GM13977 (cell line): ENCODE measurements around the gene YOD1.

Experiments used
- DNase-seq: peaks from one replicate; pipeline ENCODE4 v3.0.0; 2012; ENCODE audit warnings: low spot score
- in situ Hi-C: fragments of 300-500 bp; cut with MboI; formaldehyde crosslinking; loops from one replicate; pipeline ENCODE4 v1.12.0; 2022; ENCODE audit warnings: low sequenced_read_pairs, low pct_unique_long_range_greater_than_20kb, mixed read lengths, inconsistent platforms; ENCODE audit not compliant: unreplicated experiment
- TF ChIP-seq, protein P1 (sequence below): IDR thresholded peaks from 2 replicates; pipeline ENCODE4 v1.5.1; 2012; ENCODE audit warnings: mild to moderate bottlenecking, control low read depth; ENCODE audit not compliant: insufficient read depth; ENCODE audit errors: extremely low read depth, missing control alignments

YOD1 gene

DNA sequence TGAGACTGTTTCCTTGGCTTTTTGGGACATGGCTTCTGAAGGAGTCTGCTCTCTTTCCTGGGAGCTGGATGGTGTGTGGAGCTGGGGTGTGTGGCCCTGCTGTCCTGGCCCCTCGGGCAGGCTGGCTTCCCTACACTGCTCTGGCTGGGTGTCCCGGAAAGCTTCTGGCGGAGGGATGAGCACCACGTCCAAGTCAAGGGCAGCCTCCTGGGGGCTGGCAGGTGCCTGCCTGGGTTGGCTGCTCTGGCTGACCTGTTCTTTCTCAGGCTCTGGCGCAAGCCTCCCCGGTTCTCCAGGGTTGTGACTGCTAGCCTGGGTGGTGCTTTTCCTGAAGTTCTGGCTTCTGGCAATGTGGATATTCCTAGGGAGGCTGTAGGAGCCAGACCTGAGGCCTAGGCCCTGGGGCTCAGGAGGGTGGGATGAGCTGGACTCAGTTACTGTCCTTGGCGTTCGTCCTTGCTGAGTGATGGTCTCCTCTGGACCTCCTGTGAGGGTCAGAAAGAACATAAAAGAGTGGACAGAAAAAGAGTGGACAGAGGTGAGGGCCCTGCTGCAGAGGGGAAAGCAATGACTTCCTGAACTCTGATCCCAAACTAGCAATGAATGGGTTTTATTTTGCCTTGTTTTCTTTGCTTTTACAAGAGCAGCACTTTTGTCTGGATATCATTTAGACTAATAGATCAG lies 27.9 kb downstream of the YOD1 start:
- TF ChIP-seq, protein P1, sequence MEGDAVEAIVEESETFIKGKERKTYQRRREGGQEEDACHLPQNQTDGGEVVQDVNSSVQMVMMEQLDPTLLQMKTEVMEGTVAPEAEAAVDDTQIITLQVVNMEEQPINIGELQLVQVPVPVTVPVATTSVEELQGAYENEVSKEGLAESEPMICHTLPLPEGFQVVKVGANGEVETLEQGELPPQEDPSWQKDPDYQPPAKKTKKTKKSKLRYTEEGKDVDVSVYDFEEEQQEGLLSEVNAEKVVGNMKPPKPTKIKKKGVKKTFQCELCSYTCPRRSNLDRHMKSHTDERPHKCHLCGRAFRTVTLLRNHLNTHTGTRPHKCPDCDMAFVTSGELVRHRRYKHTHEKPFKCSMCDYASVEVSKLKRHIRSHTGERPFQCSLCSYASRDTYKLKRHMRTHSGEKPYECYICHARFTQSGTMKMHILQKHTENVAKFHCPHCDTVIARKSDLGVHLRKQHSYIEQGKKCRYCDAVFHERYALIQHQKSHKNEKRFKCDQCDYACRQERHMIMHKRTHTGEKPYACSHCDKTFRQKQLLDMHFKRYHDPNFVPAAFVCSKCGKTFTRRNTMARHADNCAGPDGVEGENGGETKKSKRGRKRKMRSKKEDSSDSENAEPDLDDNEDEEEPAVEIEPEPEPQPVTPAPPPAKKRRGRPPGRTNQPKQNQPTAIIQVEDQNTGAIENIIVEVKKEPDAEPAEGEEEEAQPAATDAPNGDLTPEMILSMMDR, result no peak
- in situ Hi-C loops, result no loop called here
- DNase-seq, result no peak

DNA sequence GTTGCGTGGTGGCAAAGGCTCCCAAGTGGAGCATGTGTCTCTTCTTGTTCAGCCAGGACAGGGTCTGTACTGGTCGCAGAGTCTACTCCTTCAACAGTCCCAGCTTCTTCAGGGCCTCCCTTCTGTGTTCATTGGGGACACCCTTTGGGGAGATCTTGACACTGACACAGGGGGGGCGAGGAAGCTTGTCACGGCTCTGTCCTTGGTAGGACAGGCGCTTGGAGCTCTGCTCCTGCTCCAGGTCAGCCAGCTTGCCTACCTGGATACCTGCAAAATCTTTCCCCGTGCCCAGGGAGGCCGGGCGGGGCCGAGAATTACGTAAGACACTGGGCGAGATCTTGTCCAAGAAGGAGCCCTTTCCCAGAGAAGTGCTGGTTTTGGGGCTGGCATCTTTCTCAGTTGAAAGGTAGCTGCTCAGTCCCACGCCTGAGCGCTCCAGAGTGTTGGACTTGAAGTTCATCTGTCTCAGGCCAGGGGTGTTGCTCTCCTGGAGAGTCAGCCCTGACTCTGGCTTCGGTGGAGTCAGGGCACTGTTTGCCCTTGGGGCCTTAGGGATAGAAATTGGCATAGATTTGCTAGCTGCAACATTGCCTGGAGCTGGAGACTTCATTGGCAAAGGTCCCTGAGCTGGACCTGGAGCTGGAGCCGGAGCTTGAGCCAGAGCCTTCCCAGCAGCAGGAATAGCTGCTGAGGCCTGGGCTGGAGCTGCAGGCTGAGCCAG lies 29.0 kb downstream of the YOD1 start:
- in situ Hi-C loops, result no loop called here

DNA sequence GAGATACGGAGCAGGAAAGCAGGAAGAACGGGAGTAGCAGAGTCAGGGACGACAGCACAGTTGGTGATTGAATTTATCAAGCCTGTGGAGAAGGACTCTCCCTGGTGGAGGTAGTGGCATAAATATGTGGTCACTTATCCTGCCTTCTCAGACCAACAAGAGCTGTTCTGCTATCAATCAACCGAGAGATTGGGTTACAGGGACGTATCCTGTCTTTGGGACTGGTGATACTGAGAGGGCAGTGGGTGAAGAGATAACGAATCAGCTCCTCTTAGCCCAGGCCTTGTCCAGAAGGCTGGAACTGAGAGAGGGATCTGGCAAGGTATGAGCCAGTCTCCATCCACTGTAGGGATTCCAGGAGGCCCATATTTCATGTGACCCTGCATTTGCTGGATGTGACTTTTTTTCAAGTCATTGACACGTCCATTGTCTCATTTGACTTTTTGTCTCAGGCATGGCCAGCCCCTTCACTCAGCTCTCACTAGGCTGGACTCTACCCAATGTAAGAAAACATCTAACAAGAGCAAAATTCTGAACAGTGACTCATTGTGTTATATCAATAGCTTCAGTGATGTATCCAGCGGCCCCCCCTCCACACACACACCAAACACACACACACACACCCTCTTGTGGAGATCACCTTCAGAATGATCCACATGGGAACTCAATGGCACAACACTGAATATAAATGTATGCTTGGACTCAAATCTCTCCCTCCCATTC lies 29.7 kb downstream of the YOD1 start:
- in situ Hi-C loops, result no loop called here
- no peak for DNase-seq
- TF ChIP-seq, protein P1, result no peak

More for the DNA sequence above, 29.0 kb downstream of the YOD1 start:
- no peak for DNase-seq
- TF ChIP-seq, protein P1, result no peak

DNA sequence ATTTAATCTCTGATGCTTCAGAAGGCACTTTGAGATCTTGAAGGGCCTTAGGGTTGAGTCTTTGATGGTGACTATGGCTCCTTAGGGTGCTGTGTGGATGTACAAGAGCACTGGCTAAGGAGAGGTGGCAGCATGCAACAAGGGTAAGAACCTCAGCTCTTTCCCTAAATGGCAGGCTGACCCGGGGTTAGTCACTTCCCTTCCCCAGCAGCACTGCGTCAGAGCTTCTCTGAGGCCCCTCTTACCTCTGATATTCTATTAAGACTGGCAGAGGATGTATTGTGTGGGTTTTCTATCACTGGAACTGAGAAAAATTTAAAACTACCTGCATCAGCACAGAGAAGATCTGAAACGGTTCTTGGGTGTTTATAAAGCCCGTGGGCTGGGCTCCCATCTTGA lies 30.3 kb downstream of the YOD1 start:
- no peak for DNase-seq
- TF ChIP-seq, protein P1, result no peak
- in situ Hi-C loops, result no loop called here

DNA sequence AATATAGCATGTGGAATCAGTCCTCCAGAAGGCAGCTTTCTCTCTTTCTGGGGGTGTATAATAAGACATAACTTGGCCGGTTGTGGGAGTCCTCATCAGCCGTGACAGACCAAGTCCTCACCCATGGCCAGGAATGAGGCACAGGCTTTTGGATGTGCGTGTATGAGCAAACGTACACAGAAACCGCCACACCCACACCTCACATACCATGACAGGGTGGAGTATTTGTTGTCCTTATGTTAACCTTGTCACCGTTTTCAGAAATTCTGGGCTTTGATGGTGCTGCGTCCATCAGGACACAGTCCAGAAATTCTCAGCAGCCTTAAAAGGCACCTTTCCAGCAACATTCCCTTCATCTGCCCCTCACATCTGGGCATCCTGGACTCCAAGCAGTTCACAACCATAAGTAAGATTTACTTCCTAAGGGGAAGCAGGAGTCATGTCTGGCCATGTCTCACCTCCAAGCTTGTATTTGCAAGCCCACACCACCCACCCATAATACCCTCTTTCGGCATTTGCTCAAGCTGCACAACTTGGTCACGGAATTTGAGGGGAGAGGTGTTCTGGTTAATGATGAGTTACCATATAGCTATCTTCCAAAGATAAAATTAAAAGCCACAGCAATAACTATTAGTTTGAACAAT lies 30.8 kb downstream of the YOD1 start:
- in situ Hi-C loops, result no loop called here
- TF ChIP-seq, protein P1, result no peak
- DNase-seq, result no peak

DNA sequence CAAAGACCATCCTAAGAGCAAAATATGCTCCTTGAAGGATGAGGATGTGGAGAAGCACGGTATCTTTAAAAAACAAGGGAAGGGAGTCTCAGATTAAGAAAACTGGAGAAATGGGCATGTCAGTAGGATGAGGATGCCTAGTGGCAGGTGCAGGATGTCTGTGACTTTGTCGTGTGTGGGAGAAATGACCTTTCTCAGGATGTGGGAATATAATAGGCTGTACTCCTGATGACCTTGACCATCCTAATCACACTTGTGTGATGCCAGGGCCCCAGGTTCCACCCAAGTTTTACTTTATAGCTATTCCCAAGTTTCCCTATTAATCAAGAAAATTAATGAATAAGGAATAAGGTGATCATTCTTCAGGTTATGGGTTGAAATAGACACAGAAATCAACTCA lies 31.3 kb downstream of the YOD1 start:
- no peak for DNase-seq
- TF ChIP-seq, protein P1, result no peak
- in situ Hi-C loops, result no loop called here
